Lower leg skin (tissue), 3 donors: ENCODE results near the gene HHIP.

Source experiments
- CTCF ChIP-seq, 3 donors: fragments of 450-650 bp; IDR thresholded peaks; one replicate each; pipeline ENCODE4 v1.5.1; 2016; ENCODE audit warnings: antibody characterized with exemption in 3 of 3, mild to moderate bottlenecking in 3 of 3, moderate library complexity in 2 of 3
- POLR2A ChIP-seq, 2 donors: fragments of 450-650 bp; IDR thresholded peaks; one replicate each; pipeline ENCODE4 v1.6.1; 2016 to 2017; ENCODE audit warnings: antibody characterized with exemption in 2 of 2, mild to moderate bottlenecking in 1 of 2, moderate library complexity in 1 of 2

GRCh38 chr4:144714166-144714565, 68.2 kb downstream of the HHIP start:
- TF ChIP-seq CTCF (IDR thresholded peaks at IDR 0.05) (no peak), POLR2A (IDR thresholded peaks at IDR 0.05) (no peak)
